Activated CD4-positive, alpha-beta T cell treated with anti-CD3 and anti-CD28 coated beads, Interleukin-2, amount 50 U/mL, for 24 hours (primary cell): ENCODE measurements around the gene LDLRAD4.
"Not testable (repeated sequence)": the region's sequence is repeated elsewhere in the genome, so short reads cannot be mapped to it uniquely, and the experiment has no call there.

Experiments used
- DNase-seq, 2 donors: peaks; one replicate each; pipeline ENCODE4 v3.0.0-alpha.2; 2020; ENCODE audit warnings: low read depth in 1 of 2, low spot score in 1 of 2

The LDLRAD4 gene

GRCh38 chr18:13332874-13333273 is 114.3 kb downstream of the LDLRAD4 start:
- no peak for DNase-seq

DNA sequence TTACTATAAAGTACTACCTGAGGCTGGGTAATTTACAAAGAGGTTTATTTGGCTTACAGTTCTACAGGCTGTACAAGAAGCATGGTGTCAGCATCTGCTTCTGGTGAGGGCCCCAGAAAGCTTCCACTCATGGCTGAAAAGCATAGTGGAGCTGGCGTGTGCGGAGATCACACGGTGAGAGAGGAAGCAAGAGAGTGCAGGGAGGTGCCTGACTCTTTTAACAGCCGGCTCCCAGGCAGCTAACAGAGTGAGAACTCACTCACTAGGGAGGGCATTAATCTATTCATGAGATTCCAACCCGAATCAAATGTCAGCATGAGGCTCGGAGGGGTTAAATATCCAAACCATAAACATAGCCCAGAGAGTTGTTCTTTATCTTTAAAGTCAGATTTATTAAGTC is 117.3 kb downstream of the LDLRAD4 start:
- DNase-seq: no peak

- no peak for DNase-seq
Observed at GRCh38 chr18:13336841-13337240, 118.3 kb downstream of the LDLRAD4 start.

- DNase-seq: no peak
Observed at GRCh38 chr18:13337369-13337768, 118.8 kb downstream of the LDLRAD4 start.

- DNase-seq: no peak
Observed at GRCh38 chr18:13338318-13338717, 119.8 kb downstream of the LDLRAD4 start.

GRCh38 chr18:13339653-13340052 is 121.1 kb downstream of the LDLRAD4 start:
- no peak for DNase-seq

DNA sequence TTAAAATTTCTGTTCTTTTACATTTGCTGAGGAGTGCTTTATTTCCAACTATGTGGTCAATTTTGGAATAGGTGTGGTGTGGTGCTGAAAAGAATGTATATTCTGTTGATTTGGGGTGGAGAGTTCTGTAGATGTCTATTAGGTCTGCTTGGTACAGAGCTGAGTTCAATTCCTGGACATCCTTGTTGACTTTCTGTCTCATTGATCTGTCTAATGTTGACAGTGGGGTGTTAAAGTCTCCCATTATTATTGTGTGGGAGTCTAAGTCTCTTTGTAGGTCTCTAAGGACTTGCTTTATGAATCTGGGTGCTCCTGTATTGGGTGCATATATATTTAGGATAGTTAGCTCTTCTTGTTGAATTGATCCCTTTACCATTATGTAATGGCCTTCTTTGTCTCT is 127.9 kb downstream of the LDLRAD4 start:
- DNase-seq: not testable (repeated sequence)

DNA sequence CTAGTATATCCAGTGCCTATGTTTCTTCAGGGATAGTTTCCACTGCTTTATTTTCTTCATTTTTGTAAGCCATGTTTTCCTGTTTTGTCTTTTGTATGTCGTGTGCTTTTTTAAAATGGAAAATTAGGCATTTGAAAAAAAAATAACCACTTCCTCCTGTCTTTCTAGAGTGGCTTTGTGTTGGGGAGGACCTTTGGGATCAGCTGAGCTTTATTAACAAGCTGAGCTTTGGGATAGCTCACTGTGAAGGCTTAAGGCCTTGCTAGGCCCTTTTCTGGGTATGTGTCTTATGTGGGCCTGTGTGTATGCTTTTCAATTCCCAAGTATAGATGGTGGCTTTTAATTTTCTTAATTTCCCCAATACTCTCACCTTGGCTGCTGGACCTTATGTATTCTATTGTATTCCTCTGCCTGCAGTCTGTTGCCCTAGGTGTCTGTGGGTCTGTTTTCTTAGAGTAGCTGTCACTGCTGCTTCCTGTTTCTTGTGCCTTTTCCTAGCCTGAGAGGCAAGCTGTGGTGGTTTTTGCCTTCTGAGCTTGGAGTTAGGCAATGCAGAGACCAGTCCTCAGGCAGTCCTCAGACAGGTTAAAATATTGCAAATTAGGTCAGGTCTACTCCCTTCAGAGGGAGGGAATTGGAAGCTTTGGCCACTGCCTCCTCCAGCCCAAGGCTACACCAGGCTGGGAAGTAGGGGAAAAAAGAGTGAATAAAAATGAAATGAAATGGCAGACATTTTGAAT is 134.7 kb downstream of the LDLRAD4 start:
- no peak for DNase-seq

DNA sequence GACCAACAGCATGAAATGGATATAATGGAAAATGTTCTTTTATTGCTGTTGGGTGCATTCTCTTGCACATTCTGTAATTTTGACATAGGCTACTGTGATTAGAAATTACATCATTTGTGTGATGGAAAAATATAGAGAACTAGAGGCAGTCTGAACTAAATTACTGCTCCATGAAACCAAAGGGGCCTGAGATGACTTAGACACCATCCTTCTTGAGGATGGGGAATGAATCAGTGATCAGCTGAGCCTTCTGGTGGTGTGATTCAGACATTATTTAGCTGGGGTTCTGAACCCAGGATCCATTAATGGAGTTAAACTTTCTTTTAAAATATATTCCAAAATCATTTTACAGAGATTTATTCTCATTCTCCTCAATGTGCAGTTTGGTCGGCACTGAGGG is 135.8 kb downstream of the LDLRAD4 start:
- DNase-seq: no peak

DNA sequence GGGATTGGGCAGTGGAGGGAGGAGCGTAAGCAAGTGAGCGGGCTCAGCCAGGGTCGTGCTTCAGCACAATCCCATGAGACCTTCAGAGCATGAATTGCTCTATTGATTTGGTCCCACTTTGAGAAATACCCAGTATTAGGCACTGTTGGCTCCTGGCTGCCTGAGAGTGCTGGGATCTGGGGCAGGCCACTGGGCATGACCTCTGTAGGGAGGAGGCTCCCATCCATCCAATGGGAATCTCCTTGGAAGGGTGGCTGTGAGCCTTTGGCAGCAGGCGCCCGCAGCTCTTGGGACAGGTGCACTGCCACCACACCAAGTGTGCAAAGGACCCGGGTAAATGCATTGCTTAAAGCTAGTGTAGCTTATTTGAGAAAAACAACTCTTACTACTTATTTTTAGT is 137.5 kb downstream of the LDLRAD4 start:
- no peak for DNase-seq

- no peak for DNase-seq
Observed at GRCh38 chr18:13357289-13357688, 138.7 kb downstream of the LDLRAD4 start.

GRCh38 chr18:13359210-13359609 is 140.7 kb downstream of the LDLRAD4 start:
- DNase-seq: no peak

GRCh38 chr18:13361431-13361830 is 142.9 kb downstream of the LDLRAD4 start:
- DNase-seq: no peak

DNA sequence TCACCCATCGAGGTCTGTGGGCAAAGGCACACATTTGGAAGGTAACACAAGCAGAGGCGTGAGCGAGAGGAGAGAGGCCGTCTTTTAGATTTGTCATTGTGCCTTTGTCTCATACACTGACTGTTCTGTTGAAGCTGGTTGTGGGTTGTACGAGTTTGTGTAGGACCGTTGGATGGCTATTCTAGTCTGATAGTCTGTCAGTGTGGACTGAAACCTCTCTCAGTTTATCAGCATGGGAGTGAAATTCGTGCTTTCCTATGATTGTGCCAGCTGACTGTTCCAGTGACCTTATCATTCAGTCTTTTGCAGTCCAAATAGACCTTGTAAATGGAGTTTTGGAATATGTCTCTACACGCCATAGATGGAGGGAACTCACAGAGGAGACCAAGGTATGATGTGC is 143.5 kb downstream of the LDLRAD4 start:
- no peak for DNase-seq

- no peak for DNase-seq
Observed at GRCh38 chr18:13362607-13363006, 144.0 kb downstream of the LDLRAD4 start.

- DNase-seq: no peak
Observed at GRCh38 chr18:13363359-13363758, 144.8 kb downstream of the LDLRAD4 start.

- DNase-seq: no peak
Observed at GRCh38 chr18:13364721-13365205, 146.2 kb downstream of the LDLRAD4 start.

DNA sequence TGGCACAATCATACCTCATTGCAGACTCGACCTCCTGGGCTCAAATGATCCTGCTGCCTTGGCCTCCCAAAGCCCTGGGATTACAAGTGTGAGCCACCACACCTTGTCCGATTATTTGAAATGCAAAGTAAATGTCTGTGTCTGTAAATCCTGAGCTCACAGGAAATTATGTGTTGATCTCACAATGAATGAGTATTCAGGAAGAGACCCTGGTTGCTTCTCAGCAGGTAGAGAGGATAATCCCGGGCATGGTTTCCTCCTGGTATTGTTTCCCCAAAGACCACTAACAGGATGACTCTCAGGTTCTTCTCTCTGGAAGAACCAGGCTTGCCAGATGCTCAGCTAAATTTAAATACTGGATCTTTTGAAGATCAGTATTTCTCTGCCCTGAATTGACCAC is 147.6 kb downstream of the LDLRAD4 start:
- no peak for DNase-seq

- DNase-seq: no peak
Observed at GRCh38 chr18:13366541-13366940, 148.0 kb downstream of the LDLRAD4 start.

- DNase-seq: no peak
Observed at GRCh38 chr18:13366962-13367892, 148.7 kb downstream of the LDLRAD4 start.

GRCh38 chr18:13368080-13368813 is 149.7 kb downstream of the LDLRAD4 start:
- no peak for DNase-seq
